K562 (cell line): ENCODE results near the gene CSNK1A1L.

Experiments
- DDX20 ChIP-seq: fragments of 450-650 bp; IDR thresholded peaks from 2 replicates; pipeline ENCODE4 v1.6.1; 2016; ENCODE audit warnings: missing genetic modification characterization, low read depth, mild to moderate bottlenecking, missing compliant biosample characterization, moderate library complexity
- FOXM1 ChIP-seq, 2 experiments: fragments of 450-650 bp in 1 of 2; sonication (generic) in 1 of 2; formaldehyde crosslinking in 1 of 2; IDR thresholded peaks; 2 replicates each; pipeline versions ENCODE4 v1.6.1 to v1.9.0; 2017 to 2022; ENCODE audit warnings: low read depth in 2 of 2, mild to moderate bottlenecking in 2 of 2, missing genetic modification reagents in 1 of 2, moderate library complexity in 1 of 2
- NFE2L1 ChIP-seq: fragments of 450-650 bp; IDR thresholded peaks from 2 replicates; pipeline ENCODE4 v1.6.1; 2016; ENCODE audit warnings: missing genetic modification characterization, low read depth, mild to moderate bottlenecking, missing compliant biosample characterization, moderate library complexity, borderline replicate concordance
- SMAD1 ChIP-seq: fragments of 150-350 bp; IDR thresholded peaks from 2 replicates; pipeline ENCODE4 v1.6.1; 2014; ENCODE audit warnings: low read length, low read depth; ENCODE audit not compliant: partially characterized antibody
- SREBF2 ChIP-seq: sonication (generic); formaldehyde crosslinking; IDR thresholded peaks from 2 replicates; pipeline ENCODE4 v1.4.0; 2020; ENCODE audit warnings: mild to moderate bottlenecking, missing genetic modification reagents
- TF ChIP-seq, protein P1 (sequence below), 3 experiments: IDR thresholded peaks in 2 of 3; conservative IDR thresholded peaks in 1 of 3; 2 replicates each; pipeline ENCODE4 v1.5.1; 2011 to 2012; ENCODE audit warnings: low read length in 3 of 3, mild to moderate bottlenecking in 3 of 3, control low read depth in 2 of 3, improper control_type of control experiment in 1 of 3, inconsistent platforms in 1 of 3, low read depth in 1 of 3, mixed read lengths in 1 of 3, moderate library complexity in 1 of 3; ENCODE audit not compliant: insufficient read depth in 2 of 3
- TF ChIP-seq, protein P2 (sequence below): fragments of 200-800 bp; sonication (Bioruptor generic); IDR thresholded peaks from 2 replicates; pipeline ENCODE4 v1.6.1; 2016; ENCODE audit warnings: missing genetic modification characterization, missing compliant biosample characterization
- TF ChIP-seq, protein P3 (sequence below): fragments of 250-450 bp; sonication (Bioruptor Pico); IDR thresholded peaks from 2 replicates; pipeline ENCODE4 v1.5.0; 2021

DNA sequence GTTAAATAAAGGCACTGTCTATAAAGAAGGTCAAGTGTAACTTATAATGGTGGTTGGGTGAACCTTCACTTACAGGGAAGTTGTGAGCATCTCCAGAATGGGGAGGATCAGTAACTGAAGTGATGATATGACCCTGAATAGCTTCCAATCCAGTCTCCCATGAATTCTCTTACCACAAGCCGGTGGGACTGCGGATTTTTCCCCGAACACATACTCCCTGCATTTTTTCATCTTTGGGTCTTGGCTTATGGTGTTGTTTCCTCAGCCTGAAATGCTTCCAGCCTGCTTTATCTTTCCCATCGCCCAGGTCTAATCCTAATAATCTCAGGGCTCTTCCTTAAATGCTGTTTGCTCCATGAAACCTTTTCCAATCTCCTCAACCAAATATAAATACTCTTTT lies 2.0 kb upstream of the CSNK1A1L start:
- TF ChIP-seq, protein P1, sequence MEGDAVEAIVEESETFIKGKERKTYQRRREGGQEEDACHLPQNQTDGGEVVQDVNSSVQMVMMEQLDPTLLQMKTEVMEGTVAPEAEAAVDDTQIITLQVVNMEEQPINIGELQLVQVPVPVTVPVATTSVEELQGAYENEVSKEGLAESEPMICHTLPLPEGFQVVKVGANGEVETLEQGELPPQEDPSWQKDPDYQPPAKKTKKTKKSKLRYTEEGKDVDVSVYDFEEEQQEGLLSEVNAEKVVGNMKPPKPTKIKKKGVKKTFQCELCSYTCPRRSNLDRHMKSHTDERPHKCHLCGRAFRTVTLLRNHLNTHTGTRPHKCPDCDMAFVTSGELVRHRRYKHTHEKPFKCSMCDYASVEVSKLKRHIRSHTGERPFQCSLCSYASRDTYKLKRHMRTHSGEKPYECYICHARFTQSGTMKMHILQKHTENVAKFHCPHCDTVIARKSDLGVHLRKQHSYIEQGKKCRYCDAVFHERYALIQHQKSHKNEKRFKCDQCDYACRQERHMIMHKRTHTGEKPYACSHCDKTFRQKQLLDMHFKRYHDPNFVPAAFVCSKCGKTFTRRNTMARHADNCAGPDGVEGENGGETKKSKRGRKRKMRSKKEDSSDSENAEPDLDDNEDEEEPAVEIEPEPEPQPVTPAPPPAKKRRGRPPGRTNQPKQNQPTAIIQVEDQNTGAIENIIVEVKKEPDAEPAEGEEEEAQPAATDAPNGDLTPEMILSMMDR (IDR thresholded peaks at IDR 0.05 in 2 of 3, conservative IDR thresholded peaks at IDR 0.05 in 1 of 3; ENCODE audit: insufficient read depth in 2 of 3, low read depth in 1 of 3, low read length in 3 of 3), result no peak
- no peak for TF ChIP-seq NFE2L1 (tag)
- TF ChIP-seq, protein P2, sequence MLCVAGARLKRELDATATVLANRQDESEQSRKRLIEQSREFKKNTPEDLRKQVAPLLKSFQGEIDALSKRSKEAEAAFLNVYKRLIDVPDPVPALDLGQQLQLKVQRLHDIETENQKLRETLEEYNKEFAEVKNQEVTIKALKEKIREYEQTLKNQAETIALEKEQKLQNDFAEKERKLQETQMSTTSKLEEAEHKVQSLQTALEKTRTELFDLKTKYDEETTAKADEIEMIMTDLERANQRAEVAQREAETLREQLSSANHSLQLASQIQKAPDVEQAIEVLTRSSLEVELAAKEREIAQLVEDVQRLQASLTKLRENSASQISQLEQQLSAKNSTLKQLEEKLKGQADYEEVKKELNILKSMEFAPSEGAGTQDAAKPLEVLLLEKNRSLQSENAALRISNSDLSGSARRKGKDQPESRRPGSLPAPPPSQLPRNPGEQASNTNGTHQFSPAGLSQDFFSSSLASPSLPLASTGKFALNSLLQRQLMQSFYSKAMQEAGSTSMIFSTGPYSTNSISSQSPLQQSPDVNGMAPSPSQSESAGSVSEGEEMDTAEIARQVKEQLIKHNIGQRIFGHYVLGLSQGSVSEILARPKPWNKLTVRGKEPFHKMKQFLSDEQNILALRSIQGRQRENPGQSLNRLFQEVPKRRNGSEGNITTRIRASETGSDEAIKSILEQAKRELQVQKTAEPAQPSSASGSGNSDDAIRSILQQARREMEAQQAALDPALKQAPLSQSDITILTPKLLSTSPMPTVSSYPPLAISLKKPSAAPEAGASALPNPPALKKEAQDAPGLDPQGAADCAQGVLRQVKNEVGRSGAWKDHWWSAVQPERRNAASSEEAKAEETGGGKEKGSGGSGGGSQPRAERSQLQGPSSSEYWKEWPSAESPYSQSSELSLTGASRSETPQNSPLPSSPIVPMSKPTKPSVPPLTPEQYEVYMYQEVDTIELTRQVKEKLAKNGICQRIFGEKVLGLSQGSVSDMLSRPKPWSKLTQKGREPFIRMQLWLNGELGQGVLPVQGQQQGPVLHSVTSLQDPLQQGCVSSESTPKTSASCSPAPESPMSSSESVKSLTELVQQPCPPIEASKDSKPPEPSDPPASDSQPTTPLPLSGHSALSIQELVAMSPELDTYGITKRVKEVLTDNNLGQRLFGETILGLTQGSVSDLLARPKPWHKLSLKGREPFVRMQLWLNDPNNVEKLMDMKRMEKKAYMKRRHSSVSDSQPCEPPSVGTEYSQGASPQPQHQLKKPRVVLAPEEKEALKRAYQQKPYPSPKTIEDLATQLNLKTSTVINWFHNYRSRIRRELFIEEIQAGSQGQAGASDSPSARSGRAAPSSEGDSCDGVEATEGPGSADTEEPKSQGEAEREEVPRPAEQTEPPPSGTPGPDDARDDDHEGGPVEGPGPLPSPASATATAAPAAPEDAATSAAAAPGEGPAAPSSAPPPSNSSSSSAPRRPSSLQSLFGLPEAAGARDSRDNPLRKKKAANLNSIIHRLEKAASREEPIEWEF (CRISPR knock-in tag), result no peak
- no peak for TF ChIP-seq FOXM1 (IDR thresholded peaks at IDR 0.05; ENCODE audit: low read depth)
- no peak for TF ChIP-seq FOXM1 (CRISPR knock-in tag; IDR thresholded peaks at IDR 0.05; ENCODE audit: low read depth)
- TF ChIP-seq DDX20 (tag), result no peak
- no peak for TF ChIP-seq SMAD1
- no peak for TF ChIP-seq SREBF2 (CRISPR knock-in tag)
- TF ChIP-seq, protein P3, sequence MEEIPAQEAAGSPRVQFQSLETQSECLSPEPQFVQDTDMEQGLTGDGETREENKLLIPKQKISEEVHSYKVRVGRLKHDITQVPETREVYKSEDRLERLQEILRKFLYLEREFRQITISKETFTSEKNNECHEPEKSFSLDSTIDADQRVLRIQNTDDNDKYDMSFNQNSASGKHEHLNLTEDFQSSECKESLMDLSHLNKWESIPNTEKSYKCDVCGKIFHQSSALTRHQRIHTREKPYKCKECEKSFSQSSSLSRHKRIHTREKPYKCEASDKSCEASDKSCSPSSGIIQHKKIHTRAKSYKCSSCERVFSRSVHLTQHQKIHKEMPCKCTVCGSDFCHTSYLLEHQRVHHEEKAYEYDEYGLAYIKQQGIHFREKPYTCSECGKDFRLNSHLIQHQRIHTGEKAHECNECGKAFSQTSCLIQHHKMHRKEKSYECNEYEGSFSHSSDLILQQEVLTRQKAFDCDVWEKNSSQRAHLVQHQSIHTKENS (CRISPR knock-in tag), result no peak
